IPS DF 4.7 (cell line): ENCODE results near the gene TIMM44.
A peak's percentile ranks its signal among the peaks of the same experiment; 100 is the strongest.
"Not testable (repeated sequence)": the region's sequence is repeated elsewhere in the genome, so short reads cannot be mapped to it uniquely, and the experiment has no call there.

Source experiments
- DNase-seq: peaks from one replicate; pipeline ENCODE4 v3.0.0-alpha.2; 2013; ENCODE audit warnings: low spot score; ENCODE audit errors: extremely low read depth

The TIMM44 gene

DNA sequence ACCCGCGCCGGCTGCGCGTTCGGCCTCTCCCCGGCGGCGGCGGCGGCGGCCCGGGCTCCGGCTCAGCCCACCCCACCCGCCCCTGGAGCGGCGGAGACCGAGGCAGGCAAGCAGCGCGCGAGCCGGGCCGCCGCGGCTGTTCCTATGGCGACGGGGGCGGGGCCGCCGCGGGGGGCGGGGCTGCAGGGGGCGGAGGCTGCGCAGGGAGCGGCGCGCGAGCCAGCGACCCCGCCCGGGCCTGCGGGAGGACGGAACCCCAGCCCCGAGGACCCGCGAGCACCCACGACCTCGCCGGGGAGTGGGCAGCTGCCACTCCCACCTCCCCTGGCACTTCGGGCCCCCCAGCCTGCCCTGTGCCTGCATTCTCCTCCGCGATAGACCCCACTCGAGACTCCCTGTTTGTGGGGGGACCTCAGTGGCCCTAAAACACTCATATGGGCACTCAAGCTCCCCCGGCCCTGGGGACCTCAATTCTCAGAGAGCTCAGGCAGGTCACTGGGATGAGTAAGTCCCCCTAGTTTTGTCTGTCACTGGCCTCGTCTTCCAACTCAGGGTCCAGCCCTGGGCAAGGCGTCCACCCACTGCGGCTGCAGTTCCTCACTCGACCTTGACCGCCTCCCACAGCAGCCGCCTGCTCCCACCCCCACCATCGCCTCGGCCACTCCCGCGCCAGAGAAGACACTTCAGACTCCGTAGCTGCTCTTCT lies 17.3 kb downstream of the TIMM44 start, which contains the start of gene CTXN1:
CTXN1 (minus strand) TSS at position 115 of the 706 bp plus-strand sequence. CDS start 597 bp downstream, outside the sequence.
- no peak for DNase-seq

DNA sequence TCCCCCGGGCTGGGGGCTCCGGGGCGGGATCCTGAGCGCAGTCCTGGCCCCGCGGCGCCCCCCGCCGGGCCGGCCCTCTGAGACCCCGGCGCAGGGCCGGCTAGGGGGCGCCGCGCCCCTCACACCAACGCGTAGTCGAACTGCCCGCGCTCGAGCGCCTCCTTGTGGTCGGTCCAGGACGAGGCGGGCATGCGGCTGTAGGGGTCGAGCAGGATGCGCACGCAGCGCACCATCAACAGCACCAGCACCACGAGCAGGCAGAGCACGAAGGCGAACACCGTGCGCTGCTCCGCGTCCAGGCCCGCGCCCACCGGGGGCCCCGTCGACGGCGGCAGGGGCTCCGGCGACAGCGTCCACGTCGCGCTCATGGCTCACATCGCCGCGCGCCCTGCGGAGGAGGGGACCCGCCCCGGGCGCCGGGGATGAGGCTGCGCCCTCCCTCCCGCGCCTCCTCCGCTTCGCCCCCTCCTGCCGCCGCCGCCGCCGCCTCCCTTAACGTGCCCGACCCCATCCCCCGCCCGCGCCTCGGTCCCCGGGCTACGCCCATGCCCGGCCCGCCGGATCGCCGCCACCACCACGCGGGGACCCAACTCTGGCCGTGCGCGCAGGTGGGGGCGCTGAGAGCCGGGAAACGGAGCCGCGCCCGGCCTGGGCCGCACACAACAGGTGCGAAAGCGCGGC lies 18.2 kb downstream of the TIMM44 start:
- DNase-seq = peak; percentile 78

DNA sequence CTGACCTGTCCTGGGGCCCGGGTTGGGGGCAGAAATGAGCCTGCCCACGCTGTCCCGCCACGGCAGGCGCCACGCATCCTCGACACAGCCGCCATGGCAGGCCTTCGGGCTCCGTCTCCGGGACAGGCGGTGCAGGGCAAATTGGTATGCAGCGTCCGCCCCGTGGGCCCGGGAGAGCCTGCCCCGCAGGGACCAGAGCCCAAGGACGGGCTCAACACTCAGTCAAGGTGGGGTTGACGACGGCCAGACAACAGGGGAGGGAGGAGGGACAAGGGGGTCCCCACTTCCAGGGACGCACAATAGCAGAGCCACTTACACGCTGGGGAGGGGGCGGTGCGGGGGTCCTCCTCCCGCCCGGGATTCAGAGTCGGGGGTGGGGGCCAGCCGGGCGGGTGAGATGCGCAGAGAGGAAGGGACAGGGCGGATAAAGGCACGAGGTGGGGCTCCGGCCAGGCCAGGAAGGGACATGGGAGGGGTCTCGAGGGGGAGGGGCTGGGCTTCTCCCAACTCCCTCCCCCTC lies 18.8 kb downstream of the TIMM44 start:
- DNase-seq = no peak

DNA sequence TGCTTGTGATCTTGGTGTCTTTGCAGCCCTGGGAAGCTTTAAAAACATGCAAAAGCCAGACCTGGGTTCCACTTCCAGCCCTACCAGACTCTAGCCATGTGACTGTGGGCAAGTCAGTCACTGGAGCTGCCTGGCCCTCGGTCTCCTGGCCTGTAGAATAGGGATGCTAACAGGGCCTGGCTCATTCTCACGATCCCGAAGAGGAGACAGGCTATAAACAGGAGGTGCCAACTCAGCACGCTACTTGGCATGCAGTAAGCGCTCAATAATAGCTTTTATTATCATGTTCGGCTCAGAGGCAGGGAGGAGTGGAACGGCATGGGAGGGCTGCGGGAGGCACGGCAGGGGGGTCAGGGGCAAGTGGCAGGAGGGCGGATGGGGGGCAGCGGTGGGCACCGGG lies 19.2 kb downstream of the TIMM44 start:
- no peak for DNase-seq

GRCh38 chr19:7923295-7924191 lies 19.9 kb downstream of the TIMM44 start:
- DNase-seq = no peak

DNA sequence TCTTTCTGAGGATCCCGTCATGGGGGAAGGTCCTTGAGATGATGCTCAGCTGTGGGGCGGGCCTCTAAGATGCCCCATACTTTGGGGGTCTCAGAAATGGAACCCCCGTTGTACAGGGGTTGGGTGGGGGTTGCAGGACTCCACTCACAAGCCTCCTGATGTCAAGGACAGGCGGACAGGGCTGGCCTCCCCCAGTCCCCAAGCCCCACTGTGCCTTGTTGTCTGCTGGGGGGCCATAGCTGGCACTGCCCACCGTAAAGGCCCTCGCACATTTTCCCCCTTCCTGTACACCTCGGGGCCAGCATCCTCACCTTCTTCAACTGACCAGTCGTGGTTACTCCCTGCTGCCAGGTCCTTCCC lies 20.6 kb downstream of the TIMM44 start:
- no peak for DNase-seq

GRCh38 chr19:7921967-7922835 lies 21.3 kb downstream of the TIMM44 start:
- DNase-seq = no peak

DNA sequence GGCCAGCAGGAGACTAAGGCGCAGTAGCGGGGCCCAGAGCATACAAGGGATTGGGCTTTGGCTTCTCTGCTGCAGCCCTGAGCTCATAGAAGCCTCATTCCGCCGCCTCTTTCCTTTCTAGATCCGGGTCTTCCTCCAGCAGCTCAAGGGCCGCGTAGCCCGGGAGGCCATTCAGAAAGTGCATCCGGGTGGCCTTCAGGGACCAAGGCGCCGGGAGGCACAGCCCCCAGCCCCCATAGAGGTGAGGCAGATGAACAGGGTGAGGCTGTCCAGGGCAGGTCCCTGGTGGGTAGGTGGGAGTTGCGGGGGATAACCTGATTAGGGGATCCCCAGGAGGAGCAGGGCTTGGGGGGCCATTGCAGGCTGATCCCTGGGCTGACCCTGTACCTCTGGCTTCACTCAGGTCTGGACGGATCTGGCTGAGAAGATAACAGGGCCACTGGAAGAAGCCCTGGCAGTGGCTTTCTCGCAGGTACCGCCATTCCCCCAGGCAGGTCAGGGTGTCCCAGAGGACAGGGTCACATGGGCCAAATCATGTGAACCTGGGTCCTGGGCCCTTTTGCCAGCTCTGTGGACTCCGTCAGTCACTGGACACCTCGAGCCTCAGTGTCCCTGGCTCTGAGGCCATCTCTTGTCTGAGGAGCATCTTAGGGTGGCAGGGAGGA lies 22.0 kb downstream of the TIMM44 start:
- DNase-seq = no peak

DNA sequence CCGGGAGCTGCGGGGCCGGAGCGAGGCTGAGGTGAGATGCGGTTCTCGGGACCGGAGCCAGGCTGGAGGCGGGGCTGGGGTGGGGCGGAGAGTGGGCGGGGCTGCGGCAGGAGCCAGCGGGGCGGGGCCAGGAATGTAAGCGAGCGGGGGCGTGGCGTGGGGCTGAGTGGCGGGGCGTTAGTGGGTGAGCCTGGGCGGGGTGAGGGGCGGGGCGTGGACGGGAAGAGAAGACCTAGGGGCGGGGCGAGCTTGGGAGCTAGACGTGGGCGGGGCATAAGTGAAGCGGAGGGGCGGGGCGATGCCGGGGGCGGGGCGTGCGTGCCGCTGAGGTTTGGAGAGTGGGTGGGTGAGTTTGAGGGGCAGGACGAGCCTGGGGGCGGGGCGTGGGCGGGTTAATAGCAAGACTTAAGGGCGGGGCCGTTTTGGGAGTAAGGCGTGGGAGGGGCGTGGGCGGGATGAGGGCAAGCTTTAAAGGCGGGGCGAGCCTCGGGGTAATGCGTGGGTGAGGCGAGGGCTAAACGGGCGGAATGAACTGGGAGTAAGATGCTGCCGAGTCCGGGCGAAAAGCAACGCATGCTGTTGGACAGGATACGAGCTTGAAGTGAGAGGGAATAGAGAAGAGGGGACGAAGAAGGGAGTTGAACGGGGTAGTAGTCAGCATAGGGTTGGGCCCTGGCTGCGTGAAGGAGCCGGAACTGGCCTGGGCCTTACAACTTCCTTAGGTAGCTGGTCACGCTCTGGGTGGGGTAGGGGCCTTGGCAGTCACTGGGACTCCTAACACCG lies 22.8 kb downstream of the TIMM44 start:
- DNase-seq = no peak

DNA sequence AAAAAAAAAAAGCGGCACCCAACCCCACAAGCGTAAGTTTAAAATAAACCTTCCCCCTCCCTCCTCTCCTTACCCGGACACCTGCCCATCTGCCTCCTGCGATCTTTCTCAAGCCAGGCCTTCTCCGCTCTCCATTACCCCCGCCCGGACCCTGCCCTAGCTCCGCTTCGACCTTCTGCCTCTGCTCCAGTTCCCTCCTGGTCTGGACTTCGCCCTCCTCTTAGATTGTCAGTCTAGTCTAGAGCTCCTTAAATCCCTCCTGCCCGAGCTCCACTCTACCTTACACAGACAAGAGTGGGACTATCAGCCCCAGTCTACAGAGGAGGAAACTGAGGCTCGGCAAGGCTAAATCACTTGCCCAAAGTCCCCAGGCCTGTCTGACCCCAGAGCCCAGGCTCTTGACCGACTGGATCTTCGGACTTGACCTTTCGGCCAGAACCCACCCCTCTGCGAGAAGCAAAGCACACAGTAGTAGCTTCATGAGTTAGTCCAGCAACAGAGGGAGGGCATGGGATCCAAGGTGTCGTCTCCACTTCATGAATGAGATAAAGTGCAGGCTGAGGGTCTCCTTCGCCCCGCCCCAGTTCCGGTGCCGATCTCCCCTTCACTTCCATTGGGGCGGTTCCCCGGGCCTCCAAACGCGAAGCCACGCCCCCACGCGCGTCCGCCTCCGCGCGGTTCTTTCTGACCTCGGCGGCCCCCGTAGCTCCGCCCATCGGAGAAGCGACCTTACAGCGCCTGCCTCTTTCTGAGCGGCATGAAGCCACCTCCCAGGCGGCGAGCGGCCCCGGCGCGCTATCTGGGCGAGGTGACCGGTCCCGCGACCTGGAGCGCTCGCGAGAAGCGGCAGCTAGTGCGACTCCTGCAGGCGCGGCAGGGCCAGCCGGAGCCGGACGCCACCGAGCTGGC lies 23.6 kb downstream of the TIMM44 start, which contains the start of gene SNAPC2:
SNAPC2 (plus strand) TSS at position 729 of the 909 bp plus-strand sequence; CDS start at position 758, 29 bp downstream.
- no peak for DNase-seq

DNA sequence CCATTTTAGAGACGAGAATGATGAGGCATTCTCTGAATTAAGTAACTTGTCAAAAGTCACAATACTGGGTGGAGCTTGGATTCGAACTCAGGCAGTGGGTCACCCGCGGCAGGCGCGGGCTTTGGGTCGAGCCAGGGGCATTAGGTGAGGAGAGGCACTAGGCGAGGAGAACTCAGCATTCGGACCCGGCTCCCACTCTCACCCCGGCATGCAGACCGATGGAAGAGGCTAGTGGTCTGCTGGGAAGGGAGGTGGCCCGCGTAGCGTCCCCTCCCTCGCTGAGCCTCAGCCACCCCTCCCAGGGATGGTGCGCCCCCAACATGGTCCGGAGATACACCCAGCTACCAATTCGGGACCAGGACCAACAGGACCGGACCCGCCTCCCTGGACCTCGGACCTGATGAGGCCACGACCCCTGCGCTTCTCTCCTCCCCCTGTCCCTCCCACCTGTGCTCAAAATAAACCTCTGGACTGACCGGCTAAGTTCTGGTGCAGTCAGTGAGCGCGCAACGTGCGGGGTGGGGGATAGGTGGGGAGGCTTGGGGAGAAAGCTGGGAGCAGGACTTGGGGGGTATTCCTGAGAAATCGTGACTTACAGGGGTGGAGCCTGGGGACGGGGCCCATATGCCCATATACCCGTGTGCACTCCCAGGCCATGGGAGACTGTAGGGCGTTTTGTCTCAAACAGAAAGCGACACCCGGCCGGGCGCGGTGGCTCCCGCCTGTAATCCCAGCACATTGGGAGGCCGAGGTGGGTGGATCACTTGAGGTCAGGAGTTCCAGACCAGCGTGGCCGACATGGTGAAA lies 24.6 kb downstream of the TIMM44 start:
- DNase-seq = no peak

- DNase-seq = not testable (repeated sequence)
Measured at GRCh38 chr19:7918062-7918614, 25.3 kb downstream of the TIMM44 start.

GRCh38 chr19:7917267-7918061 lies 26.0 kb downstream of the TIMM44 start:
- no peak for DNase-seq

GRCh38 chr19:7916955-7917266 lies 26.6 kb downstream of the TIMM44 start:
- DNase-seq = no peak

- DNase-seq = no peak
Measured at GRCh38 chr19:7916103-7916954, 27.1 kb downstream of the TIMM44 start.
